Stimulated activated CD4-positive, alpha-beta T cell treated with anti-CD3 and anti-CD28 coated beads, Interleukin-4, amount 100 ng/mL, for 48 hours (primary cell): Measurements from ENCODE around the gene ETS1.

Source experiments
- DNase-seq, 2 donors: peaks; one replicate each; pipeline ENCODE4 v3.0.0-alpha.2; 2020; ENCODE audit warnings: low read depth in 2 of 2

Gene ETS1

DNA sequence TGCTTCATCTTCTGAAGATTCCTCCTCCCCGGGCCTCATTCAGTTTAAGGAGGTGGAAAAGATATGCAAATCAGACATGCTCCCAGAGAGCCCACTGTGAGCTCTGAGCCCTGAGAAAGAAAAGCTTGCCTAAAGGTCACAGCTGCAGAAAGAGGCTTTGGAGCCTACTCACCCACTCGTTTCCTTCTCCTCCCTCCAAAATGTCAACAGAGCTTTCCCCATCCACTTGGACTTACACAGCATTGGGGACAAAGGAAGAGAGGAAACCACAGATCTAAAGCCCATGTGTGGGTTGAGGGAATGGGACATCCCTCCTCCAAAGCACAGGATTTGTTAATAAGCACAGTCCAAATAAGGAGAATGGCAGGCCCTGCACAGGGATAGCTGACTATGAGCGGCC, 158.4 kb downstream of the ETS1 start:
- no peak for DNase-seq

DNA sequence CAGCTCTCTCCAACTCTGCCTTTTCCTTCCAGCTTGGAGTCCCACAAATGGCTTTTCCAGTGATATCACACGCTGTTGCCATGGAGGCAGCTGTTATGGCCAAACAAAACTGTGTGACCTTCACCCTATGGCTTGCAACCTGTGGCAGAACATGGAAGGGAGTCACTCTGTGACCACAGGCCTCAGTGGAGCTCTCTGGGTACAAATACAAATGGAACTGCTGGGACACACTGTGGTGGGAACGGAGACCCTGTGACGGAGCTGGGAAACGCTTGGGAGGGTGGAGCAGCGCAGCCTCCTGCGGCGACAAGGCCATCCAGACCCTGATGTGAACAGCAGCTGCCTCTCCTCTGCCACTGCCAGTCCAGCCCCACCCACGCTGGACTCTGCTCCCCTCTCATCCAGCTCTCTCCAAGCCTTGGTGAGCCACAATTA, 162.5 kb downstream of the ETS1 start:
- DNase-seq: no peak

GRCh38 chr11:128424271-128424711, 163.1 kb downstream of the ETS1 start:
- DNase-seq: no peak

DNA sequence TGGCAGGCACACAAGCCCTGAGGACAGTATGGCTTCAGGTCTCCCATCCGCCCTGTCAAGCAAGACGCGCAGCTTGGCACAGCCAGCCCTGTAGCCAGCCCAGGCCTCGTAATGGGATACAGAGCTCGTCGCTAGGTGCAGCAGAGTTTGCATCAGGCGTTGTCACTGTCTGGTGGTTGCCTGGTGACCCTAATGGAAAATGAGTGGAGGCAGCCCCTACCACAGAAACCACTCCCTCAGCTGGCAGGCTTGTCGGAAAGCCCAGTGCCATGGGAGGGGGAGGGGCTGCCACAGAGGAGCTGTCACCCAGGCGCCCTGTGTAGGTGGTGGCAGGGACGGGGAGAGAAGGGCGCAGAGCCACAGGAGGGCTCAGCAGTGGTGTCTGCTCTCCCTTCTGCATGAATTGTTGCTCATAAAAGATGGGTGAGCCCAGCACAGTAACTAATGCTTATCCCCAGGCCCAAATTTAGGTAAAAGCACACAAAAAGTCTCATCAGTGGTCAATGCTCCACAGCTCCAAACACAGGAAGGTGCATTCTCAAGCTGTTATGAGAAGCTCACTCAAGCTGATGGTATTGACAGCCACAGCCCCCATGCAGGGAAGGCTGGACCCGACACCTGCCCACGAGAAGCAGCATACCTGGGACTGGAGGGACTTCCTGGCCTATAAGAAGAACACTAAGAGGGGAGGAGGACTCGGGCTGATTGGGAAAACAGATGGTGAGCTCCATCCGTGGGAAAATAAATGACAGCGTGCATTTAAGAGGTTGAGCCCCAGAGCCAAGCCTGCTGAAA, 164.6 kb downstream of the ETS1 start:
- DNase-seq: peak; percentile 87 to 92

DNA sequence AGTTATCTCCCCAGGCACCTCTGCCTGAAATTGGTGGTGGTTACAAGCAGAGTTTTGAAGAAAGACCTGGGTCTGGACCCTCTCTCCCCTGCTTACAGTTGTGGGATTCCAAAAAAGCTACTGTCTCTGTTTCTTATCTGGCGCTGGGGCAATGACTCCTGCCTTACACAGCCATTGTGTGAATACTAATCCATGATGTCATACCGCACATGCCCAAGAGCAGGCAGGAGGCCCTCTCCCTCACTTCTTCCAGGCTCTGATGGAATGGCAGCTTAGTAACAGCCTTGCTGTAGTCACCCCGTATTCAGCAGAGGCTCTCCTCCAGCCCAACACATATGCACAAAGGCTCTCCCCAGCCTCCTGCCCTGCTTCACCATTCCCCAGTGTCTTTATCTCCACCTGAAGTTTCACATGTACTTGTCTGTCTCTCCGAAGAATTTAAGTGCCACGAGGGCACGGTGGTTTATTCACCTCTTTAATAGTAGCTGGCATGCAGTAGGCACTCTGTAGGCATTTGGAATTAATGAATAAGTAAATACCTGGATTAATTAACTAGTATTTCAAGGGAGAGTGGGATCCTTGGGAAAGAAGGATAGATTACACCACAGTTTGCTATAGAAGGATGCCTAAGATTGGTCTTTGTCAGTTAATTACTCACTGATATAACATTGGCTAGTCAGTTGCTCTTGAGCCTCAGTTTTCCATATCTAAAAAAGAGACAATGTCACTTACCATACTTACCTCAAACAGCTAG, 165.6 kb downstream of the ETS1 start:
- peak in 1 of 2 donors; percentile 13 for DNase-seq

- DNase-seq: no peak
Measured at GRCh38 chr11:128420951-128421350, 166.4 kb downstream of the ETS1 start.

- DNase-seq: no peak
Measured at GRCh38 chr11:128420265-128420664, 167.1 kb downstream of the ETS1 start.

- DNase-seq: no peak
Measured at GRCh38 chr11:128419012-128419767, 168.2 kb downstream of the ETS1 start.

GRCh38 chr11:128417607-128418324, 169.6 kb downstream of the ETS1 start:
- DNase-seq: no peak

DNA sequence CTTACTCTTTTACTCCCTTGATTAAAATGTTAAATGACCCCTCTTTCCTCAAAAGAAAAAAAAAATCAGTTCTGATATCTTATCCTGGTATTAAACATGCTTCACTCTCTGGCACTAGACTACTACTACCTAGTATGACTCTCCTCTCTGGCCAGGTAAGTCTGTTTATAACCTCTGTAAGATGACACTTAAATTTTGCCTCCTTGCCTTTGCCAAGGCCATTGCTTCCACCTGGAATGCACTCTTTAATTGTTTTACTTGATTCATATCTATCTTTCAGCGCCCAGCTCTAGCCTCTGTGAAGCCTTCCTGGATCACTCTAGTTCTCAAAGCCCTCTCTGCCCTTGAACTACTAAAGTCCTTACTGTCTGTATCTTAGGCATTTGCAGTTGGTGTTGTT, 170.4 kb downstream of the ETS1 start:
- DNase-seq: no peak

DNA sequence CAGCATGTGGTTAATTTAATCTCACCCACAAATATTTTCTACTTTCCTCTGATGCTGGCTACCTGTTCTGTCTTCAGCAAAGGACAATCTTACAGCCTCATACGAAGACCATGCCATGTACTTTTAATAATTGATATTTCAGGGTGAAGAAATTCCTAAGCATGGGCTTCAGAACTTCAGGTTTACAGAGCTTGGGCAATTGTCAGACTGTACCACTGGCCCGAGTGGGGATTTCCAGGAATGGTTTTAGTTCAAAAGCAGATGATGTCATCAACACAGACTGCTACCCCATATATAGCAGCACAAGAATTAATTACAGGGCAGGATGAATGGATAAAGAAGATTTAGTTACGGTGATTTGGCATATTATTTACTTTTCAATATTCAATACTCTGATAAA, 171.8 kb downstream of the ETS1 start:
- DNase-seq: no peak

DNA sequence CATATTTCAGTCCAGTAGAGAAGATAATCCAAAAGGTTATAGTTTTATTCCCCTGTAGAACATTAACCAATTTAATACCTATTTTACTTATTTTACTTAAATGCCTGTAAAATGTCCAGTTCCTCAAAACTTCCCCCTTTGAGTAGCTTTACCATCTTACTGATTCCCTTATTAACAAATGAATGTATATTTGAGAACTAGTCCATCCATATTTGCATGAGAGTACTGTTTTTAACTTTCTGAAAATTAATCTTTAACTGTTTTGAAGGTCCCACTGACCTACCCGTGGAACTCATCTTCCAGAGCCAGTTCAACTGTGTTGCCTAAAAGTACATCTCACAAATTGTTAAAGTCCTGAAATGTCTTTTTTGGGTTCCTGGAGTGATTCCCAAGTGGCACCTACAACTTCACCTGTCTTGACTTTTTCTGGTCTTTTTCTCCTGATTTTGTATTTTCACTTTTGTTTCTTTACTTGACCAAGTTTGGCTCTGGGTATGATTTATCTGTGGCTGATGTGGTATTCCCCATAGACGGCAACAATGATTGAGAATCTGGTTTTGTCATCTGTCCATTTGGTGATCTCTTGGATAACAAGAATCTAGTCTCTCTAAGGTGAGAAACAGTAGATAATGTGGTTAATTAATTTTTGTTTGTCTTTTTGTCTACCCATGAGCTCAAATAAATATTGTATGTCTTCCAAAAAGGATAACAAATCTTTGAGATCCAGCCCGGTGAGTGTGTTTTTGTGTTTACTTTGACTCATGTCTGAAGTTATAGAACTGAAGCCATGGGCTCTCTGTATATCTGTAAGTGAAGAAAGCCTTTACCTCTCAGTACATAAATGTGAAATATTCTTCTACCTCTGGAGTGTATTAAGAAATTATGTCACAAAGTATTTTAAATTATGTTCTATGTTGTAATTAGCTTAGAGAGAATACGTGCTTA, 174.2 kb downstream of the ETS1 start:
- DNase-seq: no peak

GRCh38 chr11:128411812-128412211, 175.5 kb downstream of the ETS1 start:
- DNase-seq: no peak

DNA sequence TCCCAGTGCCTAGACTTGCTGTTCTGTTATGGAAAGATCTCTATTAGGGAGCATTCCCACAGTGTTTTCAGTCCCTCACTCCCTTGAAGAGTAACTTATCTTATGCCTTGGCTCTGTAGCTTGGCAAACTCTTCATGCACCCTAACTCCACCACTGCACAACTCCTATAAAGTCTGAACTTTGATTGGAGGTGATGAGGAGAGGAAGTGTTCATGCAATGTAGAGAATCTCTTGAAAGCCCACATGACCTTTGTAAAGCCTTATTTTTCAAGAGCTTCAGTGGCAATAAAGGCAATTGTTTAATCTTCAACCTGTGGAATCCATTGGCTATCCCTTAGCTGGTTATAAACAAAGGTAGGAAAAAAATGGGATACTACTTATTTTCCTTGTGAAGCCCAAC, 176.2 kb downstream of the ETS1 start:
- DNase-seq: no peak

GRCh38 chr11:128409476-128409875, 177.9 kb downstream of the ETS1 start:
- DNase-seq: no peak
